SK-N-SH treated with all-trans-retinoic acid at 6 μM for 48 hours (cell line): ENCODE measurements around the gene DAD1.
"Not testable (repeated sequence)": the region's sequence is repeated elsewhere in the genome, so short reads cannot be mapped to it uniquely, and the experiment has no call there.

ENCODE experiments used
- ATAC-seq: fragments of 200-7000 bp; cut with Tn5 transposase; 3 replicates; pipeline ENCODE4 v1.9.1; 2020; ENCODE audit warnings: mild to moderate bottlenecking, moderate library complexity
- ARNTL ChIP-seq: fragments of 450-650 bp; formaldehyde crosslinking; IDR thresholded peaks from 2 replicates; pipeline ENCODE4 v1.5.0; 2020; ENCODE audit warnings: low read depth, mild to moderate bottlenecking, moderate library complexity, borderline replicate concordance
- BACH2 ChIP-seq: fragments of 250-450 bp; sonication (Bioruptor Pico); IDR thresholded peaks from 2 replicates; pipeline ENCODE4 v1.9.0; 2021; ENCODE audit warnings: mild to moderate bottlenecking, borderline replicate concordance
- CSDC2 ChIP-seq: fragments of 250-450 bp; sonication (Bioruptor Pico); IDR thresholded peaks from 2 replicates; pipeline ENCODE4 v1.5.0; 2020; ENCODE audit warnings: mild to moderate bottlenecking, moderate library complexity
- CSRNP3 ChIP-seq: fragments of 250-450 bp; sonication (Bioruptor Pico); IDR thresholded peaks from 2 replicates; pipeline ENCODE4 v1.5.1; 2021; ENCODE audit warnings: mild to moderate bottlenecking, moderate library complexity
- ESRRG ChIP-seq: fragments of 250-450 bp; sonication (Bioruptor Pico); IDR thresholded peaks from 2 replicates; pipeline ENCODE4 v1.6.1; 2021; ENCODE audit warnings: mild to moderate bottlenecking
- GLIS3 ChIP-seq: fragments of 250-450 bp; sonication (Bioruptor Pico); IDR thresholded peaks from 2 replicates; pipeline ENCODE4 v1.5.0; 2020; ENCODE audit warnings: mild to moderate bottlenecking, moderate library complexity
- ISL1 ChIP-seq: fragments of 250-450 bp; sonication (Bioruptor Pico); IDR thresholded peaks from 2 replicates; pipeline ENCODE4 v2.1.2; 2022; ENCODE audit warnings: mild to moderate bottlenecking, moderate library complexity
- OSR1 ChIP-seq: fragments of 250-450 bp; sonication (Bioruptor Pico); IDR thresholded peaks from 2 replicates; pipeline ENCODE4 v1.8.0; 2022; ENCODE audit warnings: moderate library complexity, mild to moderate bottlenecking, inconsistent platforms
- PATZ1 ChIP-seq: fragments of 250-450 bp; sonication (Bioruptor Pico); IDR thresholded peaks from 2 replicates; pipeline ENCODE4 v1.8.0; 2020; ENCODE audit warnings: mild to moderate bottlenecking, moderate library complexity, borderline replicate concordance
- POU6F1 ChIP-seq: fragments of 250-450 bp; sonication (Bioruptor Pico); IDR thresholded peaks from 2 replicates; pipeline ENCODE4 v1.8.0; 2021; ENCODE audit warnings: low read depth, mild to moderate bottlenecking, moderate library complexity, borderline replicate concordance
- SNAI2 ChIP-seq: fragments of 250-450 bp; sonication (Bioruptor Pico); IDR thresholded peaks from 2 replicates; pipeline ENCODE4 v1.5.0; 2020; ENCODE audit warnings: mild to moderate bottlenecking, moderate library complexity
- TSHZ2 ChIP-seq: fragments of 250-450 bp; sonication (Bioruptor Pico); IDR thresholded peaks from 2 replicates; pipeline ENCODE4 v1.5.0; 2020; ENCODE audit warnings: mild to moderate bottlenecking, moderate library complexity
- ZFP30 ChIP-seq: fragments of 450-650 bp; formaldehyde crosslinking; IDR thresholded peaks from 2 replicates; pipeline ENCODE4 v1.5.0; 2022; ENCODE audit warnings: mild to moderate bottlenecking, moderate library complexity
- ZNF565 ChIP-seq: fragments of 450-650 bp; formaldehyde crosslinking; conservative IDR thresholded peaks from 2 replicates; pipeline ENCODE4 v1.5.0; 2020; ENCODE audit warnings: low read depth, mild to moderate bottlenecking, moderate library complexity
- ZNF70 ChIP-seq: fragments of 450-650 bp; formaldehyde crosslinking; IDR thresholded peaks from 2 replicates; pipeline ENCODE4 v1.5.0; 2020; ENCODE audit warnings: mild to moderate bottlenecking, moderate library complexity
- TF ChIP-seq, protein P1 (sequence below): fragments of 250-450 bp; sonication (Bioruptor Pico); IDR thresholded peaks from 2 replicates; pipeline ENCODE4 v1.5.1; 2020; ENCODE audit warnings: low read depth, mild to moderate bottlenecking, moderate library complexity

DAD1 gene

DNA sequence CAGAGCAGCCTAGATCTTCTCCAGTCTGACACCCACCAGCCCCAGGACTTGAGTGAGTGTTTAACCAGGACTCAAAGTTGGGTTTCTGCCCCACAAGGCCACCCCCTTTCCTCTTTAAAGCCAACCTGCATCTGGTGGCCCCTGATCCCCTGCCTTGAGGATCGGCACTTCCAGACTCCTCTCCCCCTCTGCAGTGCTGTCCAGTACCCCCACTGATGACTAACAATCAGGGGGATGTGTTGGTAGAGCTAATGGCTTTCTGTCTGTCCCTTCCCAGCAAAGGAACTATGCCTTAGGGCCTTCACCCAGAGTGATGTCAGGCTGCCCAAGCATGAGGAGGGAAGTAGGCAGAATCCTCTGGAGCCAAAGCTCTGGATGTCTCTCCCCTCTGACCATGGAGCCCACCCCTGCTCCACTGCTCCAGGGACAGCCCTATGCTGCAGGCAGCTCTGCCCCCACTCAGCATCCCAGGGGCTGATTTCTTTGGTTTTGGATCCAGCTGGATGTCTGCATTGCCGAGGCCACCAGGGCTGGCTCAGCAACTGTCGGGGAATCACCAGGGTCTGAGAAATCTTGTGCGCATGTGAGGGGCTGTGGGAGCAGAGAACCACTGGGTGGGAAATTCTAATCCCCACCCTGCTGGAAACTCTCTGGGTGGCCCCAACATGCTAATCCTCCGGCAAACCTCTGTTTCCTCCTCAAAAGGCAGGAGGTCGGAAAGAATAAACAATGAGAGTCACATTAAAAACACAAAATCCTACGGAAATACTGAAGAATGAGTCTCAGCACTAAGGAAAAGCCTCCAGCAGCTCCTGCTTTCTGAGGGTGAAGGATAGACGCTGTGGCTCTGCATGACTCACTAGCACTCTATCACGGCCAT lies 42.9 kb downstream of the DAD1 start (continued):
- TF ChIP-seq PATZ1 (CRISPR knock-in tag) (no peak), BACH2 (no peak), ISL1 (CRISPR knock-in tag) (no peak)

DNA sequence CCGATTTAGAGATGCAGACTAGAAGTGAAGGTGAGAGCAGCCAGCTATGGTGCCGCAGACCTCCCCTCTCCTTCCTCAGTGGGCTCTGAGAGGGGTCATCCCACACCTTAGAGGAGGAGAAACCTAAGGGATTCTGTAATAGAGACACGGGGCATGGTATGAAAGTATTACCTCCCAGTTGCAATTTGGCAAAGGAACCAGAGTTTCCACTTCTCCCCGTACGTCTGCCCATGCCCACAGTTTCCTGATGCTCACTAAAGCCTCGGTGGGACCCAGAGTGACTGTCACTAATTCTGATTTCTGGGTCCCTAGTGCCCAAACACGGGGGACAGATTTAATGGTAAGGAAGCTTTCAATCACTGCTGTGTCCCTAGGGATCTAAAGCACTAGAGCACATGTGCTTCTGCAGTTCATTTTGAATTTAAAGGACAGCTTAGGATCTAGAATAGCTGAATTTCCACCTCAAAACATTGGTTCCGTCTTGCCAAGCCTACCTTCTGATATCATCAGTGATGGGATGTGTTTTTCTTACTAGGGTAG lies 44.1 kb downstream of the DAD1 start:
- ATAC-seq, result no peak
- TF ChIP-seq ISL1 (CRISPR knock-in tag), result no peak
- TF ChIP-seq GLIS3 (CRISPR knock-in tag), result no peak
- no peak for TF ChIP-seq ARNTL (CRISPR knock-in tag)
- TF ChIP-seq, protein P1, sequence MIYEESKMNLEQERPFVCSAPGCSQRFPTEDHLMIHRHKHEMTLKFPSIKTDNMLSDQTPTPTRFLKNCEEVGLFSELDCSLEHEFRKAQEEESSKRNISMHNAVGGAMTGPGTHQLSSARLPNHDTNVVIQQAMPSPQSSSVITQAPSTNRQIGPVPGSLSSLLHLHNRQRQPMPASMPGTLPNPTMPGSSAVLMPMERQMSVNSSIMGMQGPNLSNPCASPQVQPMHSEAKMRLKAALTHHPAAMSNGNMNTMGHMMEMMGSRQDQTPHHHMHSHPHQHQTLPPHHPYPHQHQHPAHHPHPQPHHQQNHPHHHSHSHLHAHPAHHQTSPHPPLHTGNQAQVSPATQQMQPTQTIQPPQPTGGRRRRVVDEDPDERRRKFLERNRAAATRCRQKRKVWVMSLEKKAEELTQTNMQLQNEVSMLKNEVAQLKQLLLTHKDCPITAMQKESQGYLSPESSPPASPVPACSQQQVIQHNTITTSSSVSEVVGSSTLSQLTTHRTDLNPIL (CRISPR knock-in tag), result no peak
- TF ChIP-seq ZNF70 (CRISPR knock-in tag), result no peak
- TF ChIP-seq SNAI2 (CRISPR knock-in tag), result no peak
- TF ChIP-seq POU6F1 (CRISPR knock-in tag), result no peak
- TF ChIP-seq ZNF565, result no peak
- no peak for TF ChIP-seq OSR1
- TF ChIP-seq ESRRG, result no peak
- no peak for TF ChIP-seq CSRNP3 (CRISPR knock-in tag)
- TF ChIP-seq ZFP30 (CRISPR knock-in tag), result no peak
- no peak for TF ChIP-seq CSDC2 (CRISPR knock-in tag)
- TF ChIP-seq TSHZ2 (CRISPR knock-in tag), result no peak
- no peak for TF ChIP-seq BACH2

DNA sequence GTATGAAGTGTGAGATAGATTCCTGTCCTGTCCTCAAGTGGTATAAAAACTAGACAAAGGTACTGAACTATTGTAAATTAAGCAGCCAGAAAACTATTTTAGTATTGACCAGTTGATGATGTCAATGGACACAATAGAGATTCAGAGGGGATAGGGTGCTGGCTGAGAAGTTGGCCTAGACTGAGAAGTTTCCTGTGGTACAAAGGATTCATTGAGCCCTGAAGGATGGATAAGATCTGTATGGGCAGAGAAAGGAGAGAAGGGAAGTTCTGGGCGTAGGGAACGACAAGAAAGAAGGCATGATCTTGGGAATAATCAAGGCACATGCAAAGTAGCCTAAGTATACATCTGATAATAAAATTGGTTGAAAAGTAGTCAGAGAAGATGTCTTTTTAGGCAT lies 44.6 kb downstream of the DAD1 start:
- no peak for ATAC-seq
- TF ChIP-seq CSRNP3 (CRISPR knock-in tag) (no peak), CSDC2 (CRISPR knock-in tag) (no peak), ZFP30 (CRISPR knock-in tag) (no peak), ESRRG (no peak), SNAI2 (CRISPR knock-in tag) (no peak)

DNA sequence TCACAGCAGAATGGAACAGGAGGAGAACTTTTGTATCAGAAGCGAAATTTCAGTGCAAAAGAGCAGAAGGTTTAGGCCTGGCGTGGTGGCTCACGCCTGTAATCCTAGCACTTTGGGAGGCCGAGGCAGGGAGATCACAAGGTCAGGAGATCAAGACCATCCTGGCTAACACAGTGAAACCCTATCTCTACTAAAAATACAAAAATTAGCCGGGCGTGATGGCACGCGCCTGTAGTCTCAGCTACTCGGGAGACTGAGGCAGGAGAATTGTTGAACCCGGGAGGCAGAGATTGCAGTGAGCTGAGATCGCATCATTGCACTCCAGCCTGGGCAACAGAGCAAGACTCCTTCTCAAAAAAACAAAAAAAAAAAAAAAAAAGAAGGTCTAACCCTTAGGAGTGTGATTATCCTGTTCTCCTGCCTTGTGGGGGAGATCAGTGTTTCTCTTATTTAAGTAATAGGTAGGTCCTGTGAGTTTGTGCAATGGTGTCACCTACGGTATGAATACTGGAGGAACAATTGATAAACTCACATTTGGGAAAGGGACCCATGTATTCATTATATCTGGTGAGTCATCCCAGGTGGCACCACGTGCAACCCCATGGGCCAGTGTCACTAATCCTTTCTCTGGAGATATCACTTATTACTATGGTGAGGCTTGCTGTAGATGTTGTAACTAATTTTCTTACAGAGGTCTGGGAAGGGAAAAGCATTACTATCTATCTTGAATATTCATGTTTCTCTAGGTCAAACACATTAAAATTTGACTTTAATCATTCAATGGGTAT lies 45.3 kb downstream of the DAD1 start:
- ATAC-seq, result not testable (repeated sequence)
